Effector memory CD8-positive, alpha-beta T cell (primary cell): ENCODE measurements around the gene CALR.

ENCODE experiments used
- ATAC-seq: fragments of 150-1000 bp; cut with Tn5 transposase; replicated peaks from 2 replicates; pipeline ENCODE4 v1.10.0; 2021; ENCODE audit warnings: mild to moderate bottlenecking, moderate library complexity
- DNase-seq, 3 experiments: peaks; one replicate each; pipeline ENCODE4 v3.0.0; 2021
- H3K27ac Mint-ChIP-seq, 2 donors: one replicate each; pipeline ENCODE4 v1.8.0; 2022; ENCODE audit warnings: mild to moderate bottlenecking in 2 of 2, mixed read lengths in 2 of 2, moderate library complexity in 2 of 2
- H3K27me3 Mint-ChIP-seq, 2 donors: one replicate each; pipeline ENCODE4 v1.8.0; 2022; ENCODE audit warnings: mixed read lengths in 2 of 2
- H3K36me3 Mint-ChIP-seq: one replicate; pipeline ENCODE4 v1.8.0; 2022; ENCODE audit warnings: mild to moderate bottlenecking, moderate library complexity, mixed read lengths; ENCODE audit not compliant: insufficient read depth
- H3K4me1 Mint-ChIP-seq, 2 donors: one replicate each; pipeline ENCODE4 v1.8.0; 2022; ENCODE audit warnings: low read depth in 2 of 2, mixed read lengths in 2 of 2
- H3K4me3 Mint-ChIP-seq, 2 donors: one replicate each; pipeline ENCODE4 v1.8.0; 2022; ENCODE audit warnings: mild to moderate bottlenecking in 2 of 2, mixed read lengths in 2 of 2, moderate library complexity in 2 of 2
- H3K9me3 Mint-ChIP-seq, 2 donors: one replicate each; pipeline ENCODE4 v1.8.0; 2022; ENCODE audit warnings: mixed read lengths in 2 of 2

Gene CALR

GRCh38 chr19:12918253-12918652 is 20.2 kb upstream of the CALR start:
- ATAC-seq, result no peak
- no peak for DNase-seq
- H3K27me3 Mint-ChIP-seq, result no peaks in the 10 kb centered on the region
- no peaks in the 10 kb centered on the region for H3K9me3 Mint-ChIP-seq
- peak overlapping the region in 1 of 2 donors; percentile 93 for H3K27ac Mint-ChIP-seq
- peak overlapping the region; percentile 72 to 73 for H3K4me3 Mint-ChIP-seq
- peaks cover 14 to 15% of the 10 kb centered on the region in 2 donors for H3K4me1 Mint-ChIP-seq
- peaks cover 23% of the 10 kb centered on the region for H3K36me3 Mint-ChIP-seq

- H3K27ac Mint-ChIP-seq, result peak overlapping the region in 1 of 2 donors; percentile 93
- peaks cover 6 to 8% of the 10 kb centered on the region in 2 donors for H3K4me1 Mint-ChIP-seq
- peaks cover 49% of the 10 kb centered on the region for H3K36me3 Mint-ChIP-seq
- ATAC-seq, result no peak
- DNase-seq, result no peak
- no peaks in the 10 kb centered on the region for H3K27me3 Mint-ChIP-seq
- H3K9me3 Mint-ChIP-seq, result no peaks in the 10 kb centered on the region
- H3K4me3 Mint-ChIP-seq, result no peak overlapping the region
These were observed 17.4 kb upstream of the CALR start for GRCh38 chr19:12921047-12921446.

- no peaks in the 10 kb centered on the region for H3K9me3 Mint-ChIP-seq
- no peak overlapping the region for H3K4me3 Mint-ChIP-seq
- no peaks in the 10 kb centered on the region for H3K27me3 Mint-ChIP-seq
- H3K27ac Mint-ChIP-seq, result peak overlapping the region; percentile 50 to 68
- peaks cover 68% of the 10 kb centered on the region for H3K36me3 Mint-ChIP-seq
- no peak for DNase-seq
- peaks cover 6 to 8% of the 10 kb centered on the region in 2 donors for H3K4me1 Mint-ChIP-seq
- ATAC-seq, result no peak
These were observed 15.4 kb upstream of the CALR start for GRCh38 chr19:12922959-12923358.

GRCh38 chr19:12924621-12925310 is 13.6 kb upstream of the CALR start:
- no peak for DNase-seq
- Mint-ChIP-seq H3K4me1 (no peaks in the 10 kb centered on the region), H3K27me3 (no peaks in the 10 kb centered on the region), H3K27ac (no peak overlapping the region), H3K4me3 (no peak overlapping the region), H3K9me3 (no peaks in the 10 kb centered on the region), H3K36me3 (peaks cover 69% of the 10 kb centered on the region)
- ATAC-seq, result no peak

- ATAC-seq, result no peak
- peaks cover 18 to 19% of the 10 kb centered on the region in 2 donors for H3K4me1 Mint-ChIP-seq
- peaks cover 53% of the 10 kb centered on the region for H3K36me3 Mint-ChIP-seq
- H3K9me3 Mint-ChIP-seq, result no peaks in the 10 kb centered on the region
- DNase-seq, result no peak
- H3K27me3 Mint-ChIP-seq, result no peaks in the 10 kb centered on the region
- no peak overlapping the region for H3K4me3 Mint-ChIP-seq
- H3K27ac Mint-ChIP-seq, result no peak overlapping the region
These were observed 8.3 kb upstream of the CALR start for GRCh38 chr19:12930002-12930645.

- Mint-ChIP-seq H3K36me3 (peaks cover 29% of the 10 kb centered on the region), H3K27me3 (no peaks in the 10 kb centered on the region), H3K4me1 (peaks cover 23% of the 10 kb centered on the region in 2 donors), H3K27ac (peak overlapping the region; percentile 92 to 93), H3K4me3 (peak overlapping the region; percentile 91 to 96), H3K9me3 (no peaks in the 10 kb centered on the region)
- ATAC-seq (no peak), DNase-seq (no peak)
These were observed 5.8 kb upstream of the CALR start for GRCh38 chr19:12932392-12933286.

- peaks cover 27 to 30% of the 10 kb centered on the region in 2 donors for H3K4me1 Mint-ChIP-seq
- H3K27ac Mint-ChIP-seq, result peak within 1 kb of the TSS; percentile 92 to 93
- peak within 1 kb of the TSS; percentile 91 to 96 for H3K4me3 Mint-ChIP-seq
- DNase-seq (peak; percentile 78 to 83 (median 81)), ATAC-seq (peak; percentile 60)
- peaks cover 29% of the 10 kb centered on the region for H3K36me3 Mint-ChIP-seq
- no peaks in the 10 kb centered on the region for H3K9me3 Mint-ChIP-seq
- no peaks in the 10 kb centered on the region for H3K27me3 Mint-ChIP-seq
These were observed 4.9 kb upstream of the CALR start, which contains the start of gene FARSA for GRCh38 chr19:12933287-12934072. FARSA (minus strand) TSS chr19:12933711; CDS start chr19:12933696, 15 bp downstream.

- DNase-seq, result no peak
- ATAC-seq, result no peak
- Mint-ChIP-seq H3K4me1 (peaks cover 40 to 46% of the 10 kb centered on the region in 2 donors), H3K27me3 (no peaks in the 10 kb centered on the region), H3K36me3 (peaks cover 35% of the 10 kb centered on the region), H3K4me3 (no peak overlapping the region), H3K9me3 (no peaks in the 10 kb centered on the region), H3K27ac (no peak overlapping the region)
These were observed 3.3 kb upstream of the CALR start for GRCh38 chr19:12935071-12935470.

GRCh38 chr19:12936582-12936981 is 1.8 kb upstream of the CALR start:
- H3K4me1 Mint-ChIP-seq, result peaks cover 48 to 50% of the 10 kb centered on the region in 2 donors

GRCh38 chr19:12937093-12937926 is 1.1 kb upstream of the CALR start:
- ATAC-seq (no peak), DNase-seq (no peak)
- H3K4me1 Mint-ChIP-seq, result peaks cover 48 to 50% of the 10 kb centered on the region in 2 donors
- peak overlapping the region; percentile 93 to 99 for H3K4me3 Mint-ChIP-seq
- H3K36me3 Mint-ChIP-seq, result peaks cover 47% of the 10 kb centered on the region
- H3K9me3 Mint-ChIP-seq, result no peaks in the 10 kb centered on the region
- peak overlapping the region; percentile 95 to 98 for H3K27ac Mint-ChIP-seq
- no peaks in the 10 kb centered on the region for H3K27me3 Mint-ChIP-seq

More at GRCh38 chr19:12936582-12936981, 1.8 kb upstream of the CALR start:
- H3K4me3 Mint-ChIP-seq, result no peak overlapping the region
- H3K9me3 Mint-ChIP-seq, result no peaks in the 10 kb centered on the region
- H3K36me3 Mint-ChIP-seq, result peaks cover 44% of the 10 kb centered on the region
- DNase-seq (no peak), ATAC-seq (no peak)
- H3K27me3 Mint-ChIP-seq, result no peaks in the 10 kb centered on the region
- H3K27ac Mint-ChIP-seq, result no peak overlapping the region

GRCh38 chr19:12938779-12939601 is 581 bp downstream of the CALR start:
- Mint-ChIP-seq H3K27ac (peak overlapping the region; percentile 95 to 98), H3K36me3 (peaks cover 64% of the 10 kb centered on the region), H3K4me3 (peak overlapping the region; percentile 93 to 99), H3K9me3 (no peaks in the 10 kb centered on the region), H3K4me1 (peaks cover 38 to 40% of the 10 kb centered on the region in 2 donors), H3K27me3 (no peaks in the 10 kb centered on the region)
- DNase-seq (peak; percentile 26 to 41 (median 34)), ATAC-seq (peak; percentile 19)
